GM21576 (cell line): ENCODE results near the gene STK36.

Experiments used
- ATAC-seq: cut with Tn5 transposase; IDR thresholded peaks from one replicate; pipeline ENCODE4 v1.9.1; 2021; ENCODE audit warnings: mild to moderate bottlenecking, moderate library complexity; ENCODE audit not compliant: unreplicated experiment

STK36 gene

DNA sequence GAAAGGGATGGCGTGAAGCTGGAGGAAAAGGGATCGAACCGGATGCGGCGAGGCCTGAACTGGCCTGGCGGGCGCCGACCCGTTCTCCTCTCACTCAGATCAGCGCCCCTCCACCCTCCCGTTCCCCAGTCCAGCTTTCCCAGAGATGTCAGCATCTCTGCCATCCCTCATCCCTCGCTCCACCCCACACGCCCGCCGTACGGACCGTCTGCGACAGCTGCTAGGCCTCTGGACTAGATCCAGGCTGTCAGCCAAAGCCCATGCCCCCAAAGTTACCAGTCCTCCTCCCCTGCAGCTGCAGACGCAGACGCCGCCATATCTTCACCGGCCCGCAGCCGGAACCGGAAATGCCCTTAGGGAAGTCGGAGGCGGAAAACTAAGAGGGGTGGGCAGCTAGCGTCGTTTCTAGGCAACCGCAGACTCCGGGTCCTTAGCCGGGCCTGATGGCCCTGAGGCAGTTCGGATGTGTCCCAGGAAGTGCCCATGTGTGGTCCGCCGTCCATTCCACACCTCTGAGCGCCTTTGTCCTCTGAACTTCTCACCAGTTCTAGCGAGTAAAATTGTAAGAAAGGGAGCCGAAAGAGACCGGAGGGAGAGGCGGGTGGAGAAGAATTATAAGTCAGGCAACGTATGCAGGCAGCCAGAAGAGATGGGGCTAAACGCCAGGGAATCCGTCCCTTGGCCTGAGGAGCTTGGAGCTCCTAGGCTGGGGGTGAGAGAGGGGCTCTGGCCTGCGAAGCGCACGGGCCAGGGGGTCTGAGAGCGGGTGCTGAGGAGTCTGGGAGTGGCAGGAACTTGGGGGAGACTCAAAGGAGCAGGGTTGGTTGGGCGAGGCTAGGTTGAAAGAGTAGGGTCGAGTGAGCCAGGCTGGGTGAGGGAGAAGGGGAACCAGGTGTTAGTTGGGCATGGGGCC is at the start of gene STK36, which contains the start of gene RNF25:
Gene STK36 (plus strand): TSS at position 433 of the 913 bp plus-strand sequence. CDS start 744 bp downstream, outside the sequence.
Gene RNF25 (minus strand): TSS at position 349 of the 913 bp plus-strand sequence. CDS start 32 bp downstream, at position 317.
- ATAC-seq: peak; percentile 96

DNA sequence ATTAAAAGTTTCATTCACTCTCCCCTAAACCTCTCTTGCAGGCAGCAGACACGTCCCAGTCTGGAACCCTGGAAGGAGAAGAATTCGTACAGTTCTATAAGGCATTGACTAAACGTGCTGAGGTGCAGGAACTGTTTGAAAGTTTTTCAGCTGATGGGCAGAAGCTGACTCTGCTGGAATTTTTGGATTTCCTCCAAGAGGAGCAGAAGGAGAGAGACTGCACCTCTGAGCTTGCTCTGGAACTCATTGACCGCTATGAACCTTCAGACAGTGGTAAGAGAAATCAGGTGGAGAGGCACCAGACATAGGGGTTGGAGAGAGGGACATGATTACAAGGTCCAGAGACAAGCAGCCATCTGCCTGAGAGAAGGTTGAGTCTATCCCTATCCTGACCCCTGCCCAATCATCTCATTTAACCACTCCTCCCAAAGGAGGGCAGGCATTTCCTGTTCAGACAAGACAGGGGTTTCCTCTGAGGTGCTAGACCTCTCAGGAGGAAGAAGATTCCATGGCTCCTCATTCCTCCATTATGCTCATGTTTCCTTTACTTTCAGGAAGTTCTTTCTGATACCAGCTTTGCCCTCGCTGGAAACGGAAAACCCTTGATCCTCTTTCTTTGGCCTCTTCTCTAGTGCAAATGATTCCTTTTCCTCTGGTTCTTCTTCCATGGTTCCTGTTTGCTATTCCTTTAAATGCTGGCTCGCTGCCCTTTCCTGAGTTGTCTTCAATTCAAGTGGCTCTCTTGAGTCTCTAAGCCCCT is 49.1 kb upstream of the STK36 start:
- no peak for ATAC-seq

- no peak for ATAC-seq
Observed at GRCh38 chr2:218623366-218623705, 48.5 kb upstream of the STK36 start.

- no peak for ATAC-seq
Observed at GRCh38 chr2:218626369-218626768, 45.5 kb upstream of the STK36 start.

DNA sequence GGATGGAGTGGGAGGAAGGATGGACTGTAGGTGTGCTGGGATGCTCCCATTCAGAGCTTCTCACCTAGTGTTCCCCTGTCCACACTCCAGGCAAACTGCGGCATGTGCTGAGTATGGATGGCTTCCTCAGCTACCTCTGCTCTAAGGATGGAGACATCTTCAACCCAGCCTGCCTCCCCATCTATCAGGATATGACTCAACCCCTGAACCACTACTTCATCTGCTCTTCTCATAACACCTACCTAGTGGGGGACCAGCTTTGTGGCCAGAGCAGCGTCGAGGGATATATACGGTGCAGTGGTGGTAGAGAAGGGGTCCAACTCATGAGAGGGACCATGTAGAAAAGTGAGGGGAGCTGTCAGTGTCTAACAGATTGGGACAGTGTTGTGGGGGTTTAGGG is 43.9 kb upstream of the STK36 start:
- ATAC-seq: no peak

- no peak for ATAC-seq
Observed at GRCh38 chr2:218631837-218632236, 40.0 kb upstream of the STK36 start.

- ATAC-seq: no peak
Observed at GRCh38 chr2:218635719-218636118, 36.2 kb upstream of the STK36 start.

DNA sequence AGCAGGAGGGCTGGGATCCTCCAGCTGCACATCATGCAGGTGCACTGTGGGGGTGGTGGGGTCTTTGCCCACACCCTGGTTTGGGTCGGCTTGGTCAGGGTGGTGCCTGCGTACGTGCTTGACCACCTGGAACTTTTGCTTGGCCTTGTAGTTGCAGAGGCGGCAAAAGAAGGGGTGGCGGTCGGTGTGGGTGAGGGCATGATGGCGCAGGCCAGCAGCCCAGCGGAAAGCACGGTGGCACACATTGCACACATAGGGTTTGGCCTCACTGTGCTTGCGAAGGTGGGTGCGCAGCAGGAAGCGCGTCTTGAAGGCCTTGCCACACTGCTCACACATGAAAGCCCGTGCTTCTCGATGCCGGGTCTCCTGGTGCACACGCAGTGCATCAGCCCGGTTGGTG is 33.5 kb upstream of the STK36 start:
- no peak for ATAC-seq

GRCh38 chr2:218642121-218642656 is 29.7 kb upstream of the STK36 start:
- ATAC-seq: no peak

- ATAC-seq: no peak
Observed at GRCh38 chr2:218642786-218643185, 29.1 kb upstream of the STK36 start.

DNA sequence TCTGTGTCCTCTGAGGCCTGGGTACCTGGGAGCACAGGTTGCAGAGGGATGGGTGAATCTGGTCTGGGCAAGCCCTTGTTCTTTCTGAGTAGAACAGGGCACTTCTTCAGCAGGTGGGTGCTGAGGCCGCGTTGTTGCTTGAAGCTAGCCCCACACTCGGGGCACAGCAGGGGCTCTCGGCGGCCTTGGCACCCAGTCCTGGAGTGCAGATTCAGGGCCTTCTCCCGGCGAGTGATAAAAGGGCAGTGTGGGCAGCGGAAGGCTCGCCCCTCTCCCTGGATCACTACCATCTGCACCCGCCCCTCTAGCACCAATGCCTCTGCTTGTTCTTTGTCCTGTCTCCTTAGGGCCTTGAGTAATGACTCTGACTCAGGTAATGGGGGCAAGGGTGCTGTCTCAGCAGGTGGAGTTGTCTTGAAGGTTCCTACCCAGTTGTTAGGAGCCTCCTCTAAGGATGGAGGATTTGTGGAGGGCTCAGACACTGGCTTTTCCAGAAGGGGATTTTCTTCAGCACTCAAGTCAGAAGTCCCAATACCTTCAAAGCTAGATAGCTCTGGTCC is 28.1 kb upstream of the STK36 start:
- ATAC-seq: no peak

DNA sequence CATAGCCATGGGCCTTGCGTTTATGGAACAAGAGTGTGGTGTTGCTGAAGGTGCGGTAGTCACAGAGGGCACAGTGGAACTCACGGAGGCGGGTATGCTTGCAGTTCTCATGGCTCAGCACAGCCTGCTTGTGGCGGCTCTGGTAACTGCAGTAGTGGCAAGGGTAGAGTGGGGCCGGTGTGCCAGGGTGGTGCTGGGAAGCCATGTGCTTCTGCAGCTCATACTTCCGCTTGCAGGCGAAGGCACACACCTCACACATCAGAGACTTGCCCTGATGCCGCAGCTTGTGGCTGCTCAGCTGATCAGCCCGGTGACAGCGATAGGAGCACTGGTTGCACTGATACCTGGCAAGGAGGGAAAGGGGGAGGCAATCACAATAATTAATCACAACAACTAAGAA is 27.2 kb upstream of the STK36 start:
- ATAC-seq: no peak

DNA sequence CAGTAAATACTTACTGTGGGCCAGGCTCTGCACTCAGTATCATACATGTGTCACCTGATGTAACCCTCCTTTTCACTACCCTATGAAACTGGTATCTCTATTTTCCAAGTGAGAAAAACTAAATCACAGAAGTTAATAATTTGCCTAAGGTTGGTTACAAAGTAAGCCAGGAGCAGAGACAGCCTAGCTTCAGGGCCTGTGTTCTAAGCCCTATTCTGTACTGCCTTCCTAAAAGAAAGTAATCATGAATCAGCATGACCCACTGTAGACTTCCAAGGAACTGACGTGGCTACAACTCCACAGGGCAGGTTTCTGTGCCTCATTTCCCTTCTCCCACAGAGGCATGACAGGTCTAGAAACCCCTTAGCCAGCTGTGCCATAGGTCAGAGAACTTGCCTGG is 26.8 kb upstream of the STK36 start:
- no peak for ATAC-seq

GRCh38 chr2:218648088-218648786 is 23.6 kb upstream of the STK36 start:
- no peak for ATAC-seq

- ATAC-seq: no peak
Observed at GRCh38 chr2:218648787-218649100, 23.1 kb upstream of the STK36 start.

DNA sequence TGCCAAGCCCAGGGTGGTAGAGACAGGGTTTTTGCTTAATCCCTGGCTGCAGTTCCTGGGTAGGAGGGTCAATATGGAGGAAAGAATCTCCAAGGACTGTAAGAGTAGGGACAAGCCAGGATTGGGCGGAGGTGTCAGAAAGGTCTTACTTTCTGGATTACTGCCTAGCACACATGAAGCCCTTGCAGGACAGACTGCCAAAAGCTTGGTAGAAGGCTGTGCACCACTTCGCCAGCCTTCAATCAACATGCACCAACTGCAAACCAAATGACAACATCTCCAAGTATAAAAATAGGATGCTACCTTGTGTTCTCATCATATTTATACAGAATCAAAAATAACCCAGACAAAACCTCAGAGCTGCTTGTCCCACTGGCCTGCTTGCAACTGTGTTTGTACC is 16.1 kb upstream of the STK36 start:
- ATAC-seq: no peak

DNA sequence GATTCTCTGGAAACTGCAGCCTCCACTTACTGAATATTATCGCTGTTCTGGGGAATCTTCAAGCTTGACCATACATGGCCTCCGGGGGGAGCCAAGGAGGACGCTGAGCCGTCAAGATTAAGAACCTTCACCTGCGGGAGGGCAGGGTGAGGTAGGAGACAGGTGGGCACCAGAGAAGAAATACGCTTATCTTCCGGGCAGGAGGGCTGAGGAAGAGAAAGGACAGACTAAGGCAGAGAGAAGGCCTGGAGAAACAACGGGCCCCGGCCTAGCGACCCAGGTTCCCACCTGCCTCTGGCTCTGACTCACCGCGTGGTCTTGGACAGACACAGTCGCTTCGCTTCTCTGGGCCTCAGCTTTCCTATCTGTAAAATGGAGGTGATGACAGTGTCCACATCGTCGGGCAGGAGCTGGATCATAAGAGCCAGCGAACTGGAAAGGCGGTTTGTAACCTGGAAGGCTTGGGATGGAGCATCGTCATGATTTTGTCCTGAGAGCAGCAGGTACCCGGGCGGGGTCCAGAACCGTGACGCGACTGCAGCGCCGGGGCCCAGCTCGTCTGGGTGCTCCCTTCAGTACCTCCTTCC is 13.1 kb upstream of the STK36 start:
- ATAC-seq: peak; percentile 42

DNA sequence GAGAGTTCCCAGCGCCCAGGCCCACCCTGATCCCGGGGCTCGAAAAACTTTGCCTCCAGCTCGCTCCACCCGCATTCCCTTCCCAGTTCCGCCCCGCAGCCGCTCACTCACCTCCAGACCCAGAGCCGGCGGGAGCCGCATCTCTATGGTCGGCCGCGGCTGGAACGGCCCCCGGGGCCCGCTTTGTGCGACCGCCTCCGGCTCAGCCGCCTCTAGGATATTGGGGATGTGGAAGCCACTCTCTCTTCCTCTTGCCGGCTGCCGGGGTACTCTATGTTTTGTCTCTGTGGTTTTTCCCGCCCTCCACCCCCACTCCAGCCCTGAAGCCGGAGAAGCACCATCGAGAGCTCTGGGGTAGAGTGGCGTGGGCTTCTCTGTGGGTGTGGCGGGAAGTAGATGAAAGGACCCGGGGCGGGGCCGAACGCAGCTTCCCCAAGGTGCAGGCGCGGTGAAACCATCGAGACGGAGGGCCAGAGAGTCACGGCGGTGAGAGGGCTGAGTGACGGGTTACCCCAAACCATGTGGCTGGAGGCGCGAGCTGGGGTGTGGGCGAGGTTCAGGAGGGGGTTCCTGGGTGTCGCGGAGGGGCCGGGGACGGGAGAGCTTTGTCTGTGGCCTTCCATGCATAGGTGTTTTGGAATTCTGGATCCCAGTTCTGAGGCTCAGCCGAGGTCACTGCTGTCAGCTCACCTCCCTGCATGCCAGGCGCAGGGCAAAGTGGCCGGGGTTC is 12.5 kb upstream of the STK36 start, which contains the start of the genes BCS1L and ZNF142:
Gene BCS1L (plus strand): TSS at position 426 of the 730 bp plus-strand sequence. CDS start 1,305 bp downstream, outside the sequence.
Gene ZNF142 (minus strand): TSS at position 366 of the 730 bp plus-strand sequence. CDS start 3,194 bp downstream, outside the sequence.
- peak; percentile 94 for ATAC-seq

GRCh38 chr2:218659988-218660358 is 11.9 kb upstream of the STK36 start:
- ATAC-seq: no peak

DNA sequence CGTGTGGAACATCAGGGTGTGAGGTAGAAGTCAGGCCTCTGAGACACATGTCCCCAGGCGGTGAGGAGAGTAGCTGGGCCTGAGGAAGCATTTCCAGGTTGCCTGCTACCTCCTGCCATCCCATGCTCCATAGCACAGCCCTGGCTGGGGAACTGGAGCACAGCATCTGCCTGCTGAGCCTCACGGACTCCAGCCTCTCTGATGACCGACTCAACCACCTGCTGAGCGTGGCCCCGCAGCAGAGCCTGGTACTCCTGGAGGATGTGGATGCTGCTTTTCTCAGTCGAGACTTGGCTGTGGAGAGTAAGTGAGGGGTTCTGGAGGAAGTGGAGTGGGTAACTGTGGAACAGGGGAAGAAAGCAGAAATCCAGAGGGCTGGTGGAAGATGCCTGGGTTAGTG is 9.5 kb upstream of the STK36 start:
- no peak for ATAC-seq
